HEK293 (cell line): ENCODE data around the gene PLD6.

ENCODE experiments used
- CTCF ChIA-PET: fragments of 350-600 bp; formaldehyde crosslinking; extraction: SDS; loops from one replicate; lab custom pipeline; 2021; ENCODE audit warnings: antibody characterized with exemption; lab: Yijun Ruan, JAX
- POLR2A ChIA-PET: fragments of 300-600 bp; formaldehyde crosslinking; extraction: SDS; loops from one replicate; lab custom pipeline; 2020; ENCODE audit warnings: antibody characterized with exemption, inconsistent platforms; lab: Yijun Ruan, JAX
- H3K27ac ChIP-seq: fragments of 200-500 bp; sonication (Bioruptor generic); 2 replicates; pipeline ENCODE4 v1.5.1; 2014; ENCODE audit warnings: low read depth, low read length, control low read depth, inconsistent platforms; ENCODE audit errors: extremely low read depth
- H3K36me3 ChIP-seq, 2 experiments: fragments of 200-500 bp in 1 of 2; sonication (Bioruptor generic) in 1 of 2; 1 replicate in 1 of 2; 2 replicates in 1 of 2; pipeline ENCODE4 v1.5.1; 2014 to 2017; ENCODE audit warnings: inconsistent platforms in 2 of 2, low read length in 2 of 2; ENCODE audit not compliant: control insufficient read depth in 2 of 2, insufficient read depth in 1 of 2
- H3K4me1 ChIP-seq: fragments of 200-500 bp; sonication (Bioruptor generic); 2 replicates; pipeline ENCODE4 v1.5.1; 2014; ENCODE audit warnings: mild to moderate bottlenecking, low read length, inconsistent platforms; ENCODE audit not compliant: control insufficient read depth, insufficient read depth
- H3K4me3 ChIP-seq: 2 replicates; pipeline ENCODE4 v1.5.1; 2011; ENCODE audit warnings: low read depth, mild to moderate bottlenecking, control low read depth, low read length, moderate library complexity
- H3K9me3 ChIP-seq: fragments of 200-500 bp; sonication (Bioruptor generic); 2 replicates; pipeline ENCODE4 v1.5.1; 2014; ENCODE audit warnings: low read depth, low read length, inconsistent platforms; ENCODE audit not compliant: control insufficient read depth, insufficient read depth
- ZBTB20 ChIP-seq: fragments of 450-650 bp; formaldehyde crosslinking; IDR thresholded peaks from 2 replicates; pipeline ENCODE4 v1.5.1; 2016; ENCODE audit warnings: missing biosample characterization, missing genetic modification characterization
- ZNF146 ChIP-seq: fragments of 450-650 bp; formaldehyde crosslinking; IDR thresholded peaks from 2 replicates; pipeline ENCODE4 v1.5.1; 2016; ENCODE audit warnings: missing biosample characterization, missing genetic modification characterization
- ZNF2 ChIP-seq: fragments of 450-650 bp; formaldehyde crosslinking; IDR thresholded peaks from 2 replicates; pipeline ENCODE4 v1.5.1; 2016; ENCODE audit warnings: missing biosample characterization, missing genetic modification characterization
- ZNF211 ChIP-seq: fragments of 450-650 bp; formaldehyde crosslinking; IDR thresholded peaks from 2 replicates; pipeline ENCODE4 v1.5.1; 2016; ENCODE audit warnings: low read depth, missing biosample characterization, missing genetic modification characterization
- ZNF23 ChIP-seq: fragments of 450-650 bp; formaldehyde crosslinking; IDR thresholded peaks from 2 replicates; pipeline ENCODE4 v1.5.1; 2016; ENCODE audit warnings: missing biosample characterization, missing genetic modification characterization, borderline replicate concordance
- ZNF623 ChIP-seq: fragments of 450-650 bp; formaldehyde crosslinking; IDR thresholded peaks from 2 replicates; pipeline ENCODE4 v1.5.1; 2016; ENCODE audit warnings: missing biosample characterization, missing genetic modification characterization
- ZXDB ChIP-seq: fragments of 450-650 bp; formaldehyde crosslinking; IDR thresholded peaks from 2 replicates; pipeline ENCODE4 v1.5.1; 2016; ENCODE audit warnings: missing biosample characterization, missing genetic modification characterization

The PLD6 gene

DNA sequence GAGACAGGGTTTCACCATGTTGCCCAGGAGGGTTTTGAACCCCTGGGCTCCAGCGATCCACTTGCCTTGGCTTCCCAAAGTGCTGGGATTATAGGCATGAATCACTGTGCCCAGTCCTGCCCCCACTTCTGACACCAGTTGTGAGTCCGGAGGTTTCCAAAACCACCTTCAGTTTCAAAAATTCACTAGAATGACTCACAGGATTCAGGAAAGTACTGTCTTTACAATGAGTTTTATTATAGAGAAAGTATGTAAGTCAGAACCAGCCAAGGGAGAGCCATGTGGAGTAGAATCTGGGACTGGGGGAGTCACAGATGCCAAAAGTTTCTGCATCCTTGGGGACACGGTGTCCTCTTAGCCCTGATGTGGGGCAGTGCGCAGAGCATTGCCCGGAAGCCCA lies 55.1 kb downstream of the PLD6 start:
- H3K4me3 ChIP-seq, result no peak overlapping the region
- ChIA-PET POLR2A (no interaction called here), CTCF (interaction anchor here (1.9 kb wide), 1 partner anchor 9 kb away, joined by 11 read pairs; no protein-coding TSS in a partner anchor)
- TF ChIP-seq ZXDB (no peak), ZNF146 (tag by site-specific recombination) (no peak), ZBTB20 (no peak), ZNF2 (tag by site-specific recombination) (no peak), ZNF23 (tag by site-specific recombination) (no peak), ZNF211 (tag by site-specific recombination) (no peak), ZNF623 (tag by site-specific recombination) (no peak)
- no peak overlapping the region for H3K27ac ChIP-seq
- H3K9me3 ChIP-seq, result no peaks in the 10 kb centered on the region
- peaks cover 35 to 94% of the 10 kb centered on the region in 2 experiments for H3K36me3 ChIP-seq
- H3K4me1 ChIP-seq, result no peaks in the 10 kb centered on the region
